ENCODE results near the gene ZDHHC7.

ZDHHC7 gene

DNA sequence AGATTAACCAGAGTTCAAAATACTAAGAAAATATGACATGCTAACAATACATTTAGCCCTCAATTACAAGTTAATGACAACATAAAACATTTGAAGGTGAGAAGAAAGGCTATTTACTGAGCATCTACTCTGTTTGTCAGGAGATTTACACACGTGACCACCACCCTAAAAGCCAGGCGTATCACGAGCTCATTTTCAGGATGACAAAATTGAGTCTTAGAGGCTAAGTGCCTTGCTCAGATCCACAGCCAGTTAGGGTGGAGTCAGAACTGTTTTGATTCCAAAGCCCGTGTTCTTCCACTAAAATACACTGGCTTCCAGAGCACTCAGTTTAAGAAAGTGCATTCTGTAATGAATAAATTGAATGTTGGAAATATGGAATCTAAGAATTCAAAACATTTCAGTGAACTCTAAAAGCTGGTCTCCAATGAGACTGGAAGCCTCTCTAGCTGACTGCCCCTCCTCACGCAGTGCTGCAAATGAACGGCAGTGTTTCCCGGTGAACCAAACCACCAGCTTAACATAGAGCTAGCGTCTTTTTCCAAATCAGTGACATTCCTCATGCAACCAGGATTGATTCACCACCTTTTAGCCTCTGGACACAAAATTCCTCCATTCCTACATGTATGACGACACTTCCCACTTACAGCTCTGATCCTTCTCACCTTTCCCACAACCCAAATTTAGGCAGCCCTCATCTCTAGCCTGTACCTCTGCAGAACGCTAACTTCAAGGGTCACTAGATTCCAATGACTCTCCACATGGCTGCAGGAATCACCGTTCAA lies 5.9 kb downstream of the ZDHHC7 start:
- TF ChIP-seq, protein P1, sequence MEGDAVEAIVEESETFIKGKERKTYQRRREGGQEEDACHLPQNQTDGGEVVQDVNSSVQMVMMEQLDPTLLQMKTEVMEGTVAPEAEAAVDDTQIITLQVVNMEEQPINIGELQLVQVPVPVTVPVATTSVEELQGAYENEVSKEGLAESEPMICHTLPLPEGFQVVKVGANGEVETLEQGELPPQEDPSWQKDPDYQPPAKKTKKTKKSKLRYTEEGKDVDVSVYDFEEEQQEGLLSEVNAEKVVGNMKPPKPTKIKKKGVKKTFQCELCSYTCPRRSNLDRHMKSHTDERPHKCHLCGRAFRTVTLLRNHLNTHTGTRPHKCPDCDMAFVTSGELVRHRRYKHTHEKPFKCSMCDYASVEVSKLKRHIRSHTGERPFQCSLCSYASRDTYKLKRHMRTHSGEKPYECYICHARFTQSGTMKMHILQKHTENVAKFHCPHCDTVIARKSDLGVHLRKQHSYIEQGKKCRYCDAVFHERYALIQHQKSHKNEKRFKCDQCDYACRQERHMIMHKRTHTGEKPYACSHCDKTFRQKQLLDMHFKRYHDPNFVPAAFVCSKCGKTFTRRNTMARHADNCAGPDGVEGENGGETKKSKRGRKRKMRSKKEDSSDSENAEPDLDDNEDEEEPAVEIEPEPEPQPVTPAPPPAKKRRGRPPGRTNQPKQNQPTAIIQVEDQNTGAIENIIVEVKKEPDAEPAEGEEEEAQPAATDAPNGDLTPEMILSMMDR (conservative IDR thresholded peaks at IDR 0.05) = no peak
- no peak overlapping the region for H3K27ac ChIP-seq

DNA sequence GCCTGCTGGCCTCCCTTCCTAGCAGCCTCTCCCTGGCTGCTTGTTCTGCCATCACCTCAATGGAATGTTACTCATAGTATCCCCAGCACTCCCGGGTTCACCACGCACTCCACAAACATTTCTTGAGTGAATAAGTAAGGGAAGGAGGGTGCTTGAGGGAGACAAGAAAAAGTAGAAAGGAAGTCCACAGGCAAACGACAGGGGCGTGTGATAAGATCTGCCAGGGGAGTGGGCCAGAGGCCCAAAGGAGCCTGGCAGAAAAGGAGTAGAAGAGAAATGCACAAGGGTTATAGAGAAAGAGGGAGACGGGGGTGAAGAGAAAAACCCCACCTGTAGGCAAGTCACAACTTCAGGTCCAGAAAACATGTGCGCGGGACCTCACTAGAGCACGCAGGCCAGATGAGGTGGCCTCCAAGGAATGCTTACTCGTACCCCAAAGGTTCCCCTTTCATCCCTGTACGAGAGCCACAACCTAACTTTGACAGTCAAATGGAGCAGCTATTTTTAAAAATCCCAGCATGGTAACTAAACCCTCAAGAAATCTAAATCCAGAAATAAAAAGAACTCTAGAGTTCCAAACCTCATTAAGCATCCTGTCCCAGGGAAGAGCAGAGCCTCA lies 6.6 kb downstream of the ZDHHC7 start:
- TF ChIP-seq, protein P1 (conservative IDR thresholded peaks at IDR 0.05) = no peak
- no peak overlapping the region for H3K27ac ChIP-seq

DNA sequence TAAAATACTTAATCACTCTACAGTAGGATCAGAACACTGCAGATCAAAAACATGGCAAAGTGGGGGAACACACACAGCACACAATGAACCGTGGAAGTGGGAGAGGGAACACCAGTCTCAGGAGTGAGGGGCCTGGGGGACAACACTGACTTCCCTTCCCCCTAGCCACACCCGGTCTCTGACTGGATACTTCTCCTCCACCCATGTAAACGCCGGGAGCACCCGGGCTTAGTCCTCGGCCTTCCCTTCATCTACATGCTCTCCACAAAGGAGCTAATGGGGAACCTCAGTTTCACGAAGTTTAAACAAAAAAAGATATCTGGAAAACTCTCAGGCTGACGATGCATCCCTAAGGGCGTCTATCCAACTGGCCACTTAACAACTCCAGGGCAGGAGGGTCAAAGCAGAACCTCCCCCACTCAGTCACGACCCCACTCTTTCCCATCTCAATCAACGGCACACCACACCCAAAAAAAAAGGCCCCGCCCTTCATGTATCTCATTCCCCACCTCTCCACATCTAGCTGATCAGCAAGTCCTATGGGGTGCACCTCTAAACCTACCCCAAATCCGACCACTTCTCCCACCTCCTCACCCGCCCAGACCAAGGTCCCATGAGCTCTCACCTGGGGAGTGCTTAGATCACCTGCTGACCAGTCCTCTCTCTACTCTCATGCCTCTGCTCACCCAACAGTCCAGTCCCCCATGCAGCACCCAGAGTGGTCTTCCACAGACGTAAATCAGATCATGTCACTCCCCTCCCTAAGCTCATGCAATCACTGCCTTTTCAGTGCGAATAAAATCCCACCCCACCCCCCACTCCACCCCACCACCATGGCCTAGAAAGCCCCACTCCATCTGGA lies 7.4 kb downstream of the ZDHHC7 start:
- TF ChIP-seq, protein P1 (conservative IDR thresholded peaks at IDR 0.05) = no peak
- no peak overlapping the region for H3K27ac ChIP-seq

DNA sequence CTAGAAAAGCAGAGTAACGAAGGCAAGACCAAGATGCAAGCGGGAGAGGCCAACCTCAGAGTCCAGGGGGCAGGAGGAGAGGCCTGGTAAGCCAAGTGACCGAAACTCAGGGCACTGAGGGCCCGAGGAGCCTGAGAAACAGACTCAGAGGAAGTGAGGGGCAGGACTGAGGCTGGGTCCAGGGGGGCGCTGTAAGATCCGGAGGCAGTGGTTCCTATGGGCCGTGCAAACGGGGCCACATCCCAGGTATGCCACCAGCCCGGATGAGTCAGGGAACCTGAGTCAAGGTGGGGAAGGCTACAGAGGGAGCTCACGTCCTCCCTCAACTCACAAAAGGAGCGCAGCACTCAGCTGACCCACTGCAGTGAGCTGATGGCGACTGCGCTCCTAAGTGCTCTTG lies 8.3 kb downstream of the ZDHHC7 start:
- no peak overlapping the region for H3K27ac ChIP-seq
- TF ChIP-seq, protein P1 (conservative IDR thresholded peaks at IDR 0.05) = no peak

DNA sequence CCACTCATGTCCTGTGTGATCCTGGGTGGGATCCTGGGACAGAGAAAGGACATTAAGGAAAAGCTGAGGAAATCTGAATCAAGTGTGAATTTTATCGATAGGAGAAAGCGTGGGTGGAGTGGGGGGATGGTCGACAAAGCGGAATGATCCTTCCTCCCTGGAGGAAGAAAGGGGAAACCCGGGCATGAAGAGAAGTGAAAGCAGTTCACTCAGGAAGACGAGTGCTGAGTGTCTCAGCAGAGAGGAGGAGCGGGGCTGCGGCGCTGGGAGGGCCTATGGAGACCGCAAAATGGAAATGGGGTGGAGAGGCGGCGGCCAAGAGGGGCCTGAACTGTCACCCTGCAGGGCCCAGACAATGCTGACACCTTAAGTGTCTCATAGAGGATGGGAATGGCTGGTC lies 8.7 kb downstream of the ZDHHC7 start:
- no peak overlapping the region for H3K27ac ChIP-seq
- TF ChIP-seq, protein P1 (conservative IDR thresholded peaks at IDR 0.05) = no peak

DNA sequence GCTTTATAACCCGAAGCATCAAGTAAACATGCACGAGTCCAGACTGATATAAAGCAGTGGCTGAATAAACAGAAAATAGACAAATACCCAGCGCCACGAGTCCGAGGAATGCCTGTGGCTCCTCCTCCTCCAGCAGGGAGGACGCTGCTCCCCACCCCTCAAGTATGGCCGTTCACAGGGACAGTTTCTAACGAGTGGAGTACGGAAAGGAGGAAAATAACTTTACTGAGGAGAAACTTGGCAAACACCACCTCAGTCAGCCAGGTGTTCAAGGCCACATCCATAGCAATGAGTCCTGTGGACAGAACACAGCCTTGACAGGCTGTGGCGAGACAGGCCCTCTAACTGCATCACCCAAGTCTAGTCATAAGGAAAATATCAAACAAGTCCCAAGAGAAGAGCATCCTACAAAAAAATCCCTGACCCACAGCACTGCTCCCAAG lies 9.2 kb downstream of the ZDHHC7 start:
- TF ChIP-seq, protein P1 (conservative IDR thresholded peaks at IDR 0.05) = no peak
- H3K27ac ChIP-seq = no peak overlapping the region
